Activated CD8-positive, alpha-beta memory T cell treated with anti-CD3 and anti-CD28 coated beads, Interleukin-2, amount 50 U/mL, for 4 hours (primary cell): Measurements from ENCODE around the gene TMEM97.
A peak's percentile ranks its signal among the peaks of the same experiment; 100 is the strongest.

Experiments
- DNase-seq: peaks from one replicate; pipeline ENCODE4 v3.0.0-alpha.2; 2020

TMEM97 gene

GRCh38 chr17:28317099-28317965 lies 1.7 kb upstream of the TMEM97 start:
- DNase-seq = no peak

GRCh38 chr17:28317966-28318758 lies 838 bp upstream of the TMEM97 start:
- DNase-seq = no peak

- DNase-seq = no peak
Measured at GRCh38 chr17:28319598-28319935, 567 bp downstream of the TMEM97 start.

GRCh38 chr17:28320215-28321061 lies 1.4 kb downstream of the TMEM97 start:
- no peak for DNase-seq

DNA sequence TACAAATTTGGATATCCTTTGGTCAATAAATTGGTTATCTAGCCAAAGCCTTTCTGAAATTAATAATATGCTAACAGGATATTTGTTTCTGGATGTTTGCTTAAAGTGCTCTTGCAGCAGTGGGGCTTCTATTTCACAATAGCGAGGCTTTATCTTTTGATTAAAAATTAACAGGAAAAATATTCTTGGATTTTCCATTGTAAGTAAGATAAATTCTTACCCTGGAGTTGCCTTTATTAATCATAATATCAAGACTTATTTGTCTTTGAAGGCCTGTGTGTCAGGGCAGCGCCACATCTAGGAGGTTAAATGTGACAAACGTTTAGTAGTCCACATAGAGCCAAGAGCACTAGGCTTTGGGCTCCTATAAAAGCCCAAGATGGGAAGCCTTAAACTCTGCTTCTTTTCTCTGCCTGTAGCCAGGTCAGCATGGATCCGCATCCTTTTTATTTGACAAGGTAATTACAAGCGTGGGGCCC lies 5.3 kb downstream of the TMEM97 start:
- DNase-seq = no peak

DNA sequence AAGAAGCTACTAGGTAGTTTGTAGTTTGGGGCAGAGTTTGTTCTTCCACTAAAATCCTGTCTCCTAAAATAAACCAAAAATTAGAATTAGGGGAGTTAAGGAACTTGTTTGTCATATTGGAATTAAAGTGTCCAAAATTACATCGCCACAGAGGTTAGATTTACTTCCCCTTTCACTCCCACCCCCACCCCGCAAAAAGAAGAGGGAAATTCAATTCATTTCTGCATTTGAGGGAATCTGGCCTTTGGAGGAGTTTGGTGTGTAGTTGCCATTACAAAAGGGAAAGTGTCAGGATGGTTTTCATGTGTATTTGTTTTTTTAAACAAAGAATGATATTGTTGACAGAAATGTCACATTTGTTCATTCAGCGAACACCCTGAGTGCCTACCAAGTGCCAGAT lies 5.8 kb downstream of the TMEM97 start:
- no peak for DNase-seq

DNA sequence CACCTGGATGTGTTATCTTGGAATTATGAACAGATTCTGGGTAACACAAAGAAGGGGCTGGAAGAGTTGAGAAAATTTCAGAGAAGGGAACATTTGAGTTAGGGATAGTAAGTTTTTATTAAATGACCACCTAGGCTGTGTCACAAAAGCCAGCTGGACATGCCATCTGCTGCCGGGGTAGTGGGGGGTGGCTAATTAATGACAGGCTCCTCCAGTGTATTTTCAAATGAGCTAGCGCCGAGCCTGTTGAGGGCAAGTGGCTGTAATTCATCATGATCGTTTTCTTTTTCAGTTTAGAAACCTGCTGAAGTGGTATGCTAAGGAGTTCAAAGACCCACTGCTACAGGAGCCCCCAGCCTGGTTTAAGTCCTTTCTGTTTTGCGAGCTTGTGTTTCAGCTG lies 6.2 kb downstream of the TMEM97 start:
- DNase-seq = no peak

GRCh38 chr17:28326114-28326513 lies 7.1 kb downstream of the TMEM97 start:
- DNase-seq = no peak

DNA sequence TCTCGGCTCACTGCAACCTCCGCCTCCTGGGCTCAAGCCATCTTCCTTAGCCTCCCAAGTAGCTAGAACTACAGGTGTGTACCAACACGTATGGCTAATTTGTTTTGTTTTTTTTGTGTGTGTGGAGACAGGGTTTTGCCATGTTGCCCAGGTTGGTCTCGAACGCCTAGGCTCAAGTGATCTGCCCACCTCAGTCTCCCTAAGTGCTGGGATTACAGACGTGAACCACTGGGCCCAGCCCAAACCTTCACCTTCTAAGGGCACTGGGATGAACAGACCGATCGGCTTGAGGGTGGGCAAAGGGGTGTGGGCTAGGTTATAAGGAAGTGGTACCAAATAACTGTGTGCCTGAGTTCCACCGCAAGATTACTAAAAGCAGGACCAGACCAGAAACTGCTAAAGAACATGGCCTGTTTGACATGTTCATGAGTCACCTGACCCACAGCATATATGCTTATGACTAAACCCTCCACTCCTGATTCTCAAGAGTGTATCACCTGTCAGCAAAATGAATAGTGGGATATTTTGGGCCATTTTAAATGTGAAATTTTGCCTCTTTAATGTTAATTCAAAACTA lies 8.1 kb downstream of the TMEM97 start:
- DNase-seq = no peak

DNA sequence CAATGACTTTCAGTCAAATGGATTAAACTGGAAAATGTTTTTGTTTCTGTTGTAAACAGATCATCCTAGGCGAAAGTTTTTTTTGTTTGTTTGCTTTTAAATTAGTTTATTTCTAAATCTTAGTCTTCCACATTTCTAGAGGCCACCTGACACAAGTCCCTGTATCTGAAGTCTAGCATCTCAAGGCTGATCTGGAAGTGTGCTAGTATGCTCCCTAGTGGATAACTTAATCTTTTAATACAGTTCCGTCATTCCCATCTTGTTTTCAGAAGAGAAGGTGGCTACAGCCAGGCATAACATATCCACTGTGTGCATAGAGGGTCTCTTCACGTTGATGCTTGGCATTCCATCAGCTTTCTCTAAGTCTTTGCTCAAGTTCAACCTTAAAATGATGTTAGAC lies 8.7 kb downstream of the TMEM97 start:
- no peak for DNase-seq

DNA sequence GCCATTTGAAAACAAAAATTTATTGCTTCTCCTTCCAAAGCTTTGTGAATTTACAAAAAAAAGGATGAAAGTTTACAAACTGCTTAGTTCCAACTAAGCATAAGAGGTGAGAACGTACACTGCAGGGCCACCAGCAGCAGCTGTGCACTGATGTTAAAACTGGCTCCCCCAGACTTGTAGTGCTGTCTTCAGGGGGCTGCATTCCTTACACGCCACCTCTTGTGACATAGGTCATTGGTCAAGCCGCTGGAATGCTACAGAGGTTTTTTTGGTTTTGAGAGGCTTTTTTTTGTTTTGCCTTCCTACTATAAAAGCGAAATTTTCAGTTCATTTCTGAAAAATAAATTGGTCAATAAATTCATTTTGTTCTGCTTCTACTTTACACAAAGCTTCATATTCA lies 9.3 kb downstream of the TMEM97 start:
- no peak for DNase-seq

GRCh38 chr17:28330671-28331070 lies 11.7 kb downstream of the TMEM97 start:
- DNase-seq = no peak

DNA sequence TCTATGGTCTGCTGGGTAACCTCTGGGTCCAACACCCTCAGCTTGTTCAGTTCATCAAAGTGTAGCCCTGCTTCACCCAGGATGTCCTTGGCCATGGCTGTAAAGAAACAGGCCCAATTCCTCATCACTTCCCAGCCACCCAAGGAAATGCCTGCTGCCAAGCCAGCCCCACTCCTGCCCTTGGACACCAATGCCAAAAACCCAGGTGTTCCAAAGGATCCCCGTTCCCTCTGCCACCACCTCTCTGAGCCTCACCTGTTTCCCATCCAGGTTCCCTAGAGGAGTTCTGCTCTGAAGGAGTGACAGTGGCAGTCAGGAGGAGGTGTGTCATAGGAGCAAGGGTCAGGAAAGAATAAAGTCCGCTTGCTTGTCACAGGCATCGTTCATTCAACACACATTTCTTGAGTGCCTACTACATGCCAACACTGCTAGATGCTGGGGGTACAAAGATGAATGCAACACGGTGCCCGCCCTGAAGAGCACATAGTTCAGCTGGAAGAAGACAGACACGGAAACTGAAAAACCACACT lies 13.0 kb downstream of the TMEM97 start:
- no peak for DNase-seq

- DNase-seq = no peak
Measured at GRCh38 chr17:28333083-28333746, 14.2 kb downstream of the TMEM97 start.

GRCh38 chr17:28334171-28334570 lies 15.2 kb downstream of the TMEM97 start:
- DNase-seq = no peak

- DNase-seq = no peak
Measured at GRCh38 chr17:28334666-28335200, 15.7 kb downstream of the TMEM97 start.

DNA sequence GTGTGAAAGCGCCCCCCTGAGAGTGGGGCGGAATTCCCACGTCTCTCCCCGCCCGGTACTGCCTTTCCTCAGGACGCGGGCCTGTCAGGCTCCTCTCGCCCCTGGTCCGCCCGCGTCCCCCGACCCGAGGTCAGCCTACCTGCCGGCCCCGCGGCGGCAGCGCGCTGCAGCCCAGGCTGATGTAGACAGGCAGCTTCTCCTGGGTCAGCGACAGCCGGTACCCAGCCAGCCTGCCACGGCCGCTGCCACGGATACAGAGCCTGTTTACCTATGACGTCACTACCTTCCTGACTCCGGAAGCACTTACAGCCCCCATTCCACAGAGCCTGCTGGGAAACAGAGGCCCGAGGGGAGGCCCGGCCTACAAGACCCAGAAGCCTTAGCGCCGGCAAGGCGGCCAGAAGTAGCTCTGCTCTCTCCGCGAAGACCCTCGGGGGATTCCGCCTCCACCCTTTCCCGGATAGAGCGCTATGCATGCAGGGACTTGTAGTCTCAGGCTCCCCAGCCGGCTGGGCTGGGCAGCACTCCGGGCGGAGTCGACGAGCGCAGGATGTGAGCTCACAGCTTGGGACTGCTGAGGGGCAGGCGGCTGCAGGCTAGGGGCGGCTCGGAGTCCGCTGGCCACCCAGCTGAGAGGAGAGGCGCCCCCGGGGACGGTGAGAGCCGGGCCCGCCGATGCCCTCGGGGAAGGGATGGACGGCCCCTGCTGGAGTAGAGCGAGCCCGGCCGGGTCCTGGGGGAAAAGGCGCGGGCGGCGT lies 16.4 kb downstream of the TMEM97 start, which contains the start of the genes IFT20 and TNFAIP1:
TSS of gene IFT20 (minus strand) at position 272 of the 758 bp plus-strand sequence. CDS start 3,487 bp downstream, outside the sequence.
TSS of gene TNFAIP1 (plus strand) at position 561 of the 758 bp plus-strand sequence. CDS start 3,761 bp downstream, outside the sequence.
- peak; percentile 96 for DNase-seq

- DNase-seq = no peak
Measured at GRCh38 chr17:28335959-28336871, 17.2 kb downstream of the TMEM97 start.

DNA sequence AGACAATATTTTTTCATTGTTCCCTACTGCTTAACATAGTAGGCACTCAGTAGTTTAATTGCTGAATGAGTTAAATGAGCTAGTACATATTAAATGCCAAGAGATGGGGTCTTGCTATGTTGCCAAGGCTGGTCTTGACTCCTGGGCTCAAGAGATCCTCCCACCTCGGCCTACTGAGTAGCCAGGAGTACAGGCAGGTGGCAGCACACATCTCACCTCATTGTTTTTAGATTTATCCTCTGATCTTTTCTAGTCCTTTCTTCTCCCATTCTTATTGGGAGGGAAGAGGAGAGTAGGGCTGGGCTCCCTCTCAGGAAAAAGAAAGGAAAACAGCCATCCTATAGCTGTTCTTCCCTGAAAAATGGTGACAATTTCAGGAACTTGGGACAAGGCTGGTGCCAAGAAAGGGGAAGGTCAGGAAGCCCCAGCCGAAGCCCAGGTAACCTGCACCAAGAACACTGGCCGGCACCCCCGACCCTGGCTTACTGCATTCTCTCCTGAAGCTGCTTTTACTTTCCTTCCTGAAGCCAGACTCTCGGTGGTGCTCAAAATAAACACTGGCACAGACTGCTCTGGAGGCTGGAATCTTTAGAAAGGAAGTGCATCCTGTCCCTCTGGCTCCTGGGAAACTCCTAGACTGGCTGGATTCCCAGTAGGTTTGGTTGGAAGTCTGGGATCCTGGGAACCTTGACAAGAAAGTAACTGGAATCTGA lies 19.2 kb downstream of the TMEM97 start:
- DNase-seq = no peak
